GM18502 (cell line): ENCODE measurements around the gene MED25.
"Not testable (repeated sequence)": the region's sequence is repeated elsewhere in the genome, so short reads cannot be mapped to it uniquely, and the experiment has no call there.

ENCODE experiments used
- ATAC-seq: cut with Tn5 transposase; IDR thresholded peaks from one replicate; pipeline ENCODE4 v1.9.1; 2021; ENCODE audit warnings: mild to moderate bottlenecking; ENCODE audit not compliant: unreplicated experiment, poor library complexity

The MED25 gene

DNA sequence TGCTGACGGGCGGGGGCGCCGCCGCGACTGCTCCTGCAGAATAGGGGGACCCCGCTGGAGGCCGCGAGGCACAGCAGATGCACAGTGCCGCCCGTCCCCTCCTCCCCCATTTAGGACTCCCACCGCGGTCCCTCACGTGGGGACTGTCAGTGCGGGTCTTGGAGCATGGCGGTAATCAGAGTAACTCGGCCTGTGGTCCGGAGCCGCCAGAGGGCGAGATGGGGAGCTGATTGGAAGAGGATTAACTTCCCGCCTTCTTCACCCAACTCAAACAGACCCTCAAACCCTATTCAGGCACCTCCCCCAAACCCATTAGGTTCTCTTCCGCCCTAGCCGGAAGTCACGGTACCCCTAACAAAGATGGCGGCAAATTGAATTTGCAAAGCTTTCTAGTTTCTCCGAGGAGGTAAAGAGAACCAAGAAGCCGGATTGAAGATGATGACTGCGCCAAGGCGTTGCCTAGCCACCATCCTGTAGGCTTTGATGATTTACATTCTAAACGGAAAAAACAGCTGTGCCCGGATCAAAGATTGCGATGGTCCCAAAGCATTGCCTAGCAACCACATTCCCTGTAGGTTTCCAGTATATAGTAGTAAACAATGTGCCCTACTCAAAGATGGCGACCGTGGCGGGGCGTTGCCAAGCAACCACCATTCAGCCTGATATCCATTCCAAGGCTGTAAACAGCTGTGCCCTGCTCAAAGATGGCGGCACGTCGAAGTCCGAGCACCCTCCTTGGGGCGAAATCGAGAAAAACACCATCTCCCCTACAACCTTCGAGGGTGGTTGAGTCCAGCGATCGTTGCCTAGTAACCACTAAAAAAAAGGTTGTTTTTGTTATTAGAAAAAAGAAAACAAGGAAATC, 4.9 kb upstream of the MED25 start, which contains the start of gene FUZ:
Gene FUZ, minus strand, starts transcription at position 296 of the 865 bp plus-strand sequence. Its CDS starts 186 bp downstream, at position 110.
- peak; percentile 57 for ATAC-seq

DNA sequence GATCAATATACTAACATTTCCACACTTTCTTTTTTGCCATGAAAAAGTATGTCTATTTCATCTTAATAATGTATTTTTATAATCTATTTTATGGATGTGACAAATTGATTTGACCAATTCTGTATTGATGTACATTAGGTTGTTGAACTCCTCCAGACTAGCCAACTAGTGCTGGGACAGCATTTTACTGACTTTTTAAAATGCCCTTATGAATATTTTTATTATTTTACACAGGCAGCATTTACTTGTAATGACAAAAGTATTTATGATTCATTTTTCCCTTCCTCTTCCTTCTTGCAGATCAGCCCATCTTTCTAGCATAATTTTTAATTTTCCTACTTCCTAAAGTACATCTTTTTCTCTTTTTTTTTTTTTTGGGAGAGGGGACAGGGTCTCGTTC, 4.1 kb upstream of the MED25 start:
- no peak for ATAC-seq

- no peak for ATAC-seq
Observed at GRCh38 chr19:49816590-49816989, 1.5 kb upstream of the MED25 start.

- peak; percentile 3 for ATAC-seq
Observed at GRCh38 chr19:49818649-49819370, 721 bp downstream of the MED25 start.

- not testable (repeated sequence) for ATAC-seq
Observed at GRCh38 chr19:49819452-49820115, 1.5 kb downstream of the MED25 start.

DNA sequence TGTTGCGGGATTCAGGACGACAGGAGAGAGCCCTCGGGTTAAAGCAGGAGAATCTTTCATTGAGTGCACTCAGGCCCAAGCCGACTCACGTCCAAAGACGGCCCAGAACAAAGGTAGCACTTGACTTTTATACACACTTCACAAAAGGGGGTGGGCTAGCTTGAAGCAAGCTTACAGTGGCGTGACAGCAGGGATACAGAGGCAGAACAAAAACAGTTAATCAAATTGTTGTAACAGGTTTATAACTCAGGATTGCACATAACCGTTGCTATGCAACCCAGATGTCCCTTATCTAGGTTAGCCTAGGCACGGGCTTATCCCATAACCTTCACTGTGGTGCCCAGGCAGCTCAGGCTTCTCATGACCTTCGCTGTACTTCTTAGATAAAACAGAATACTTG, 2.0 kb downstream of the MED25 start:
- ATAC-seq, result no peak

- no peak for ATAC-seq
Observed at GRCh38 chr19:49823472-49823871, 5.4 kb downstream of the MED25 start.

GRCh38 chr19:49824662-49825061, 6.6 kb downstream of the MED25 start:
- ATAC-seq, result no peak

DNA sequence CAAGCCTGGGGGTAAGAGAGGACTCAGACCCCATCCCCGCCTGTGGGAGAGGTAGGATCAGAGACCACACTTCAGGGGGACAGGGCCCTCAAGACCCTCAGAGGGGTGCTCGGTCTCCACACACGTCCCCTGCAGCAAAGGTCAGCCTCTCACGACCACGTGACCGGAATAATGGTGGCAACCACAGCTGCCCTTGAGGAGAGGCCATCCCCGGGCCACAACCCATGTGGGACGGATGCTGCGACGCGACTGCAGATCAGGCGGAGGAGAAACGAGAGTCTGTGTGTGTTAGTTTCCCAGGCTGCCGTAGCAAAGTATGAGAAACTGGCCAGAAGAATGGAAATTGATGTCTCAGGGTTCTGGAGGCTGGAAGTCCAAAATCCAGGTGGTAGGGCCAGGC, 8.9 kb downstream of the MED25 start:
- no peak for ATAC-seq

DNA sequence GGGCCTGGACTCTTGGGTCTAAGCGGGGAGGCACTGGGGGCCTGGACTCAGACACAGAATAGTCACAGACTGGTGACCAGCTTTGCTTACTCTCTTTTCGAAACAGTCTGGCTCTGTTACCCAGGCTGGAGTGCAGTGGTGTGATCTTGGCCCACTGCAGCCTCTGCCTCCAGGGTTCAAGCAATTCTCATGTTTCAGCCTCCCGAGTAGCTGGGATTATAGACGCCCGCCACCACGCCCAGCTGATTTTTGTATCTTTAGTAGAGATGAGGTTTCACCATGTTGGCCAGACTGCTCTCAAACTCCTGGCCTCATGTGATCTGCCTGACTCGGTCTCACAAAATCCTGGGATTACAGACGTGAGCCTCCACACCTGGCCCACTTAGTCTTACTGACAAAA, 11.1 kb downstream of the MED25 start:
- ATAC-seq, result no peak

- no peak for ATAC-seq
Observed at GRCh38 chr19:49829721-49830120, 11.6 kb downstream of the MED25 start.

DNA sequence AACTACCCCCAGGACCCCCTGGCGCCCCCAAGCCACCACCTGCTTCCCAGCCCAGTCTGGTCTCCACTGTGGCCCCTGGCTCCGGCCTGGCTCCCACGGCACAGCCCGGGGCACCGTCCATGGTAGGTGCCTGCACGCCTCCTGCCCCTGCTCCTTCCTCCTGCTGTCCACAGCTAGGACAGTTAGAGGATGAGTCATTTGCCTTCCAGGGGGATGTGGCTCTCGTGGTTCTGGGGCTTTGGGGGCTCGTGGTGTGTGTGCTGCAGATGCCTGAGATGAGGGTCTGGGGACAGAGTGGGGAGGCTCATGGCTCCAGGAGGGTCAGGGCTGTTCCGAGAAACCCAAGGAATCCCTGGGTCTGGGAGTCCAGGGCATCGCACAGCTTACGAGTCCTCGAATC, 12.7 kb downstream of the MED25 start:
- ATAC-seq, result no peak

DNA sequence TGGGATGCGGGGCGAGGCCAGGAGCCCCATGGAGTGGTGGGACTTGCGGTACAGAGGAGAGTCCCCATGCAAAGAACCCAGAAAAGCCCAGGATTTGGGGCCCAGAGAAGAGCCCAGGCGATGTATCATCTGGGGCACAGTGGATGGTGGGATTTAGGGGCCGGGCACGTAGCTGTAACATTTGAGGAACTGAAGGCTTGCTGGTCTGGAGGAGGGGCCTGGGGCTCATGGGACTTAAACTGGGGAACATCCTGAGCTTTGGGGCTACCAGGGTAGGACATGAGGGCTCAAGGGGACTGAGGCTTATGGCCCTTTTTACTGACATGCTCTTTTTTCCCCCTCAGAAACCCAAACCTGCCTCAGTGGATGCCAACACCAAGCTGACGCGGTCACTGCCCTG, 13.5 kb downstream of the MED25 start:
- ATAC-seq, result no peak

DNA sequence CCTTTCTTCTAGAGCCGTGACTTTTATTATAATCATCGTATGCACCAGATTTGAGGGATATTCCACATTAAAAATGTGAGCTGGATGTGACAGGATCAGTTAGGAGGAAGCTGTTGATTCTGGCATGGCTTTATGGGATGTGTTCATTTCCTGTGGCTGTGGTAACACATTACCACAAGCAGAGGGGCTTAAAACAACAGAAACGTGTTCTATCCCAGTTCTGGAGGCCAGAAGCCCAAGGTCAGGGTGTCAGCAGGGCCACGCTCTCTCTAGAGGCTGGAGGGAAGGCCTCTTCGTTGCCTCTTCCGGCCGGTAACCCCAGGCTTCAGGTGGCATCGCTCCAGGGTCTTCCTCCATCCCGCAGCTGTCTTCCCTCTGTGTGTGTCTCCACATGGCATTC, 14.5 kb downstream of the MED25 start:
- no peak for ATAC-seq

DNA sequence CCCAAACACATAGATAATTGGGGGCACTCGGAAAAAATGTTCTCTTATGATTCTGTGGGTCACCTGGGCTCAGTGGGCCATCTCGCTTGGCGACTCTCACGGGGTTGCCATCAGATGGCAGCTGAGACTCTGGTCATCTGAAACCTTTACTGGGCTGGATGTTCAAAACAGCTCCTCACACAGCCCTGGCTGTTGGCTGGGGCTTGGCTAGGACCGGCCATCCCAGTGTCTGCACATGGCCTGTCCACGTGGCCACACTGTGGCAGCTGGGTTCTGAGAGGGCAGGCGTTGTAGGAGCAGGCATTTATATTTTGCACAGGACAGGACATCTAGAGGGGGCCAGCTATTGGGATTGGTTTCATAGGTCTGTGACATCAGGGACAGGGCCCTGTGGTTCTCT, 15.5 kb downstream of the MED25 start:
- ATAC-seq, result no peak

DNA sequence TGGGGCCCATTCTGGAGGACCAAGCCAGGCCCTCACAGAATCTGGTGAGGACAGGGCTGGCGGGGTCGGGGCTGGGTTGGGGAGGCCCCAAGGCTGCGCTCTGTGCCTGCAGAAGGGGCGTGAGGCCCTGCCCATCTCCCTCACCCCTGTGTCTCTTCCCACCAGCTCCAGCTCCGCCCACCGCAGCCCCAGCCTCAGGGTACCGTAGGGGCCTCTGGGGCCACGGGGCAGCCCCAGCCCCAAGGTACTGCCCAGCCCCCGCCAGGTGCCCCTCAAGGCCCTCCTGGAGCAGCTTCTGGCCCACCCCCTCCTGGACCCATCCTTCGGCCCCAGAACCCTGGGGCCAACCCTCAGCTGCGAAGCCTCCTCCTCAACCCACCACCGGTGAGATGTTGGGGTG, 17.5 kb downstream of the MED25 start:
- no peak for ATAC-seq

DNA sequence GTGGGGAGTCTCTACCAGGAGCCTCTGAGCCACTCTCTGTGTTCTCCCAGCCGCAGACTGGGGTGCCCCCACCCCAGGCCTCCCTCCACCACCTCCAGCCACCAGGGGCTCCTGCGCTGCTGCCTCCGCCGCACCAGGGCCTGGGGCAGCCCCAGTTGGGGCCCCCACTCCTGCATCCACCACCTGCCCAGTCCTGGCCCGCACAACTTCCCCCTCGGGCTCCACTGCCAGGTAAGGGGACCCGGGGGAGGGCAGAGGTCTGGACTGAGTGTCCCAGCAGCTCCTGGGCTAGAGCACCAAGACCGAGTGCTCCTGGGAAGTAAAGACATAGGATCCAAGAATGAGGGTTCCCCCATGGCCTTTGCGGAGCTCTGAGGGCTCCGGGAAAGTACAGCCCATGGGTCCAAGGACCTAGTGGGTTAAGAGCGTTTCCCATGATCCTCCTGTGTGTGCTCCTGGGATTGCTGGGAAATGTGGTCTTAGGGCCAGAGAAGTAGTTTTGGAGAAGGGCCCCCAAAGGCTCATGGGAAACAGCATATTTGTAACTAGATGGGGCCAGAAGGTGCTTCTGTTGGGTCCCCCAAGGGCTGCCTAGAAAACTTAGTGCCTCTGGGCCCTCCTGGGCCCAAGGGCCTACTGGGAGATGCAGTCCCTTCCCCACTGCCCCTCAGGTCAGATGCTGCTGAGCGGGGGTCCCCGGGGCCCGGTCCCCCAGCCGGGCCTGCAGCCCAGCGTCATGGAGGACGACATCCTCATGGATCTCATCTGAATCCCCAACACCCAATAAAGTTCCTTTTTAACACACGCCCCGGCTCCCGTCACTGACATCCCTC, 18.3 kb downstream of the MED25 start:
- no peak for ATAC-seq

- no peak for ATAC-seq
Observed at GRCh38 chr19:49837009-49837310, 18.9 kb downstream of the MED25 start.

GRCh38 chr19:49837425-49837824, 19.3 kb downstream of the MED25 start:
- ATAC-seq, result no peak

- no peak for ATAC-seq
Observed at GRCh38 chr19:49838885-49839588, 20.9 kb downstream of the MED25 start.
